Smooth muscle cell (in vitro differentiated cells): ENCODE results near the gene CDK9. TPM values are rescaled to one million over a fixed set of nuclear protein-coding genes. Genes with fewer than 3 reads are reported as not detected.

Source experiments
- DNase-seq: peaks from one replicate; lab custom pipeline; 2025; ENCODE audit not compliant: unreplicated experiment; lab: John Stamatoyannopoulos, UW
- H2AFZ ChIP-seq: fragments of 200-600 bp; sonication (generic); 2 replicates; pipeline ENCODE4 v1.6.0; 2016; ENCODE audit warnings: antibody characterized with exemption, low read depth, mild to moderate bottlenecking
- H3F3A ChIP-seq: fragments of 200-600 bp; sonication (generic); 2 replicates; pipeline ENCODE4 v1.6.0; 2017; ENCODE audit warnings: antibody characterized with exemption, low read depth
- H3K27ac ChIP-seq: fragments of 200-600 bp; sonication (generic); 2 replicates; pipeline ENCODE4 v1.5.1; 2016; ENCODE audit warnings: low read depth, mild to moderate bottlenecking
- H3K27me3 ChIP-seq: fragments of 200-600 bp; sonication (generic); 2 replicates; pipeline ENCODE4 v1.6.1; 2016; ENCODE audit warnings: low read depth, mild to moderate bottlenecking
- H3K36me3 ChIP-seq: fragments of 200-600 bp; sonication (generic); 2 replicates; pipeline ENCODE4 v1.5.1; 2016; ENCODE audit warnings: low read depth
- H3K4me1 ChIP-seq: fragments of 200-600 bp; sonication (generic); 2 replicates; pipeline ENCODE4 v1.5.1; 2016; ENCODE audit warnings: low read depth
- H3K4me2 ChIP-seq: fragments of 200-600 bp; sonication (generic); 2 replicates; pipeline ENCODE4 v1.6.0; 2016; ENCODE audit warnings: mild to moderate bottlenecking
- H3K4me3 ChIP-seq: fragments of 200-600 bp; sonication (generic); 2 replicates; pipeline ENCODE4 v1.5.1; 2016; ENCODE audit warnings: mild to moderate bottlenecking
- H3K79me2 ChIP-seq: fragments of 200-600 bp; sonication (generic); 2 replicates; pipeline ENCODE4 v1.6.0; 2016; ENCODE audit warnings: low read depth, mild to moderate bottlenecking
- H3K9ac ChIP-seq: fragments of 200-600 bp; sonication (generic); 2 replicates; pipeline ENCODE4 v1.6.0; 2016; ENCODE audit warnings: low read depth
- H3K9me3 ChIP-seq: fragments of 200-600 bp; sonication (generic); replicated peaks from 2 replicates; pipeline ENCODE4 v1.5.1; 2016; ENCODE audit warnings: low read depth
- H4K20me1 ChIP-seq: fragments of 200-600 bp; sonication (generic); 2 replicates; pipeline ENCODE4 v1.6.0; 2016; ENCODE audit warnings: low read depth
- CTCF ChIP-seq: fragments of 200-600 bp; sonication (generic); IDR thresholded peaks from 2 replicates; pipeline ENCODE4 v1.5.1; 2017; ENCODE audit warnings: borderline replicate concordance, mild to moderate bottlenecking, antibody characterized with exemption; ENCODE audit not compliant: insufficient read depth, poor library complexity, severe bottlenecking
- WGBS: methylation state at CpG from one replicate; pipeline ENCODE4 v1.1.7; 2016; ENCODE audit warnings: low lambda C conversion rate; 5-methylcytosine and 5-hydroxymethylcytosine counted together
- polyA plus RNA-seq: library from polyadenylated mRNA; unstranded; fragments of >200 nt; fragmentation: Nextera tagmentation; extraction: Ambion mirVana; gene quantifications from 2 replicates; pipeline ENCODE4 v1.2.1, GENCODE V29; 2016
- total RNA-seq: library from RNA; depleted of rRNA; stranded (reverse); fragments of >200 nt; gene quantifications from 2 replicates; pipeline ENCODE4 v1.2.3, GENCODE V29; 2014

Gene CDK9
- total and polyA plus RNA-seq, 2 experiments from 2014 or later: 38.2 to 68.6 TPM

DNA sequence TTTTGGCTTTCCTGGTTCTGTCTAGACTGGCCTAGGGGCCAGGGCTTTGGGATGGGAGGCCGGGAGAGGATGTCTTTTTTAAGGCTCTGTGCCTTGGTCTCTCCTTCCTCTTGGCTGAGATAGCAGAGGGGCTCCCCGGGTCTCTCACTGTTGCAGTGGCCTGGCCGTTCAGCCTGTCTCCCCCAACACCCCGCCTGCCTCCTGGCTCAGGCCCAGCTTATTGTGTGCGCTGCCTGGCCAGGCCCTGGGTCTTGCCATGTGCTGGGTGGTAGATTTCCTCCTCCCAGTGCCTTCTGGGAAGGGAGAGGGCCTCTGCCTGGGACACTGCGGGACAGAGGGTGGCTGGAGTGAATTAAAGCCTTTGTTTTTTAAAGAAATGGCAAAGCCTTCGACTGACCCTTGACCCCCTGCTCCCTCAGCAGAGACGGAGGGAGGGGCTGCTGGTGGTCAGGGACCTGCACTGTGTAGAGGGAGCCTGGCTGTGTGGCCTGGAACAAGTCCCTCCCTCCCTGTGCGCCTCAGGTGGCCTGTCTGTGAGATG is 27.9 kb downstream of the CDK9 start:
- Histone ChIP-seq H3K4me3 (no peak overlapping the region), H3K4me2 (no peak overlapping the region), H3K9ac (no peak overlapping the region), H3K36me3 (no peaks in the 10 kb centered on the region), H3K27ac (no peak overlapping the region), H4K20me1 (no peaks in the 10 kb centered on the region), H3K4me1 (no peaks in the 10 kb centered on the region), H3K27me3 (no peaks in the 10 kb centered on the region), H3K79me2 (no peaks in the 10 kb centered on the region), H3K9me3 (no peaks in the 10 kb centered on the region), H3F3A (no peaks in the 10 kb centered on the region), H2AFZ (no peak overlapping the region)
- no peak for DNase-seq
- 98% methylated on average over 9 of the region's 9 CpGs for WGBS
- TF ChIP-seq CTCF: no peak

- WGBS: 94% methylated on average over 11 of the region's 11 CpGs
- no peaks in the 10 kb centered on the region for H3F3A ChIP-seq
- H3K4me3 ChIP-seq: no peak overlapping the region
- no peak overlapping the region for H2AFZ ChIP-seq
- H3K9ac ChIP-seq: no peak overlapping the region
- no peaks in the 10 kb centered on the region for H3K9me3 ChIP-seq
- H3K27me3 ChIP-seq: no peaks in the 10 kb centered on the region
- H3K27ac ChIP-seq: no peak overlapping the region
- H3K4me1 ChIP-seq: no peaks in the 10 kb centered on the region
- TF ChIP-seq CTCF: no peak
- H3K79me2 ChIP-seq: no peaks in the 10 kb centered on the region
- no peaks in the 10 kb centered on the region for H3K36me3 ChIP-seq
- no peak for DNase-seq
- no peaks in the 10 kb centered on the region for H4K20me1 ChIP-seq
- H3K4me2 ChIP-seq: no peak overlapping the region
Observed at GRCh38 chr9:127814619-127815511, 29.0 kb downstream of the CDK9 start.

DNA sequence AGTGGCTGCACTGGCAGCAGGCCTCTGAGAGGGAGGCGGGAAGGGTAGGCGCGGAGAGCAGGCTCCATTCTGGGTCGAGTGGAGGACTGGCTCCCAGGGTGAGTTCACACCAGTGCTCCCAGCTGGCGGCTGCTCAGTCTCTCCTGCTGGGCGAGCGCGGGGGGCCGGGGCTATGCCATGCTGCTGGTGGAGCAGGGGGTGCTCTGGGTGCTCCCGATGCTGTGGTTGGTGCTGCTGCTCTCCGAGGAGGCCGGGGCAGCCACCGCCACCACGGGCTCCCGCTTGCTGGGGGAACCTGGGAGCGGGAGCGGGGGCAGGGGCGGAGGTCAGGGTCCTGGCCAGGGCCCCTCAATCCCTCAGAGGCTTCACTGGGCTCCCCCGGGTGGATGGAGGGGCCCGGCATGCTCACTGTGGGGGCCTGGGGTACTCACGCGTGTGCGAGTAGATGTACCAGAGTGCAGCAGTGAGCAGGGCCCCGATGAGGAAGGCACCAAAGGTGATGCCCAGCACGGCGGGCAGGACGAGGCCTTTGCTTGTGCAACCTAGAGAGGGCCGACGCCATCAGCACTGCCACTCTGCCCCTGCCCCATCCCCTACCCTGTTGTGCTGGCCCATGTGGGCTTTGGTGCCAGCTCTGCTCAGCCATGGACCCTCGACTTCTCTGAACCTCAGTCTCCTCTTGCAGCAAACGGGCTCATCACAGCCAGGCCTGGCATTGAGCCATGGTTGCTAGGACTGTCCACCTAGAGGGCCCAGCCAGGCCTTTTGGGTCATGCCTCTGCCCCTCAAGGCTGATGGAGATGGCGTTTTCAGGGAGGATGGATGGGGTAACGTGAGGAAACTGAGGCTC is 29.9 kb downstream of the CDK9 start:
- Histone ChIP-seq H3K36me3 (no peaks in the 10 kb centered on the region), H2AFZ (no peak overlapping the region), H3K4me2 (no peak overlapping the region), H3F3A (no peaks in the 10 kb centered on the region), H3K27ac (no peak overlapping the region), H3K4me3 (no peak overlapping the region), H4K20me1 (no peaks in the 10 kb centered on the region), H3K4me1 (no peaks in the 10 kb centered on the region), H3K9me3 (no peaks in the 10 kb centered on the region), H3K9ac (no peak overlapping the region), H3K79me2 (no peaks in the 10 kb centered on the region), H3K27me3 (no peaks in the 10 kb centered on the region)
- TF ChIP-seq CTCF: no peak
- no peak for DNase-seq
- WGBS: 97% methylated on average over 33 of the region's 33 CpGs
